Tibial nerve (tissue), 4 donors: ENCODE results near the gene CCDC190. TPM values are rescaled to one million over a fixed set of nuclear protein-coding genes. Genes with fewer than 3 reads are reported as not detected.

ENCODE experiments used
- DNase-seq, 2 donors: peaks; one replicate each; pipeline ENCODE4 v3.0.0-alpha.2; 2019; ENCODE audit warnings: low spot score in 2 of 2
- H3K27ac ChIP-seq, 4 donors: fragments of 200-600 bp; sonication (generic) in 3 of 4; one replicate each; pipeline ENCODE4 v1.5.1; 2017 to 2019; ENCODE audit warnings: mild to moderate bottlenecking in 1 of 4
- H3K27me3 ChIP-seq, 2 donors: fragments of 200-600 bp; sonication (generic) in 1 of 2; one replicate each; pipeline versions ENCODE4 v1.5.1 to v1.6.0; 2017 to 2019
- H3K36me3 ChIP-seq, 3 donors: fragments of 200-600 bp; sonication (generic); one replicate each; pipeline ENCODE4 v1.5.1; 2018 to 2019
- H3K4me1 ChIP-seq, 4 donors: fragments of 200-600 bp; sonication (generic) in 3 of 4; one replicate each; pipeline ENCODE4 v1.5.1; 2017 to 2019
- H3K4me3 ChIP-seq, 4 donors: fragments of 200-600 bp; sonication (generic) in 3 of 4; one replicate each; pipeline ENCODE4 v1.5.1; 2017 to 2019; ENCODE audit warnings: mild to moderate bottlenecking in 1 of 4, moderate library complexity in 1 of 4
- H3K9me3 ChIP-seq, 4 donors: fragments of 200-600 bp; sonication (generic) in 3 of 4; one replicate each; pipeline ENCODE4 v1.5.1; 2017 to 2019
- EP300 ChIP-seq, 2 donors: sonication (generic); formaldehyde crosslinking; IDR thresholded peaks; one replicate each; pipeline ENCODE4 v1.6.1; 2017; ENCODE audit warnings: antibody characterized with exemption in 2 of 2, mild to moderate bottlenecking in 1 of 2
- POLR2A ChIP-seq, 2 donors: fragments of 450-650 bp; IDR thresholded peaks; one replicate each; pipeline ENCODE4 v1.6.1; 2017; ENCODE audit warnings: antibody characterized with exemption in 2 of 2, mild to moderate bottlenecking in 2 of 2, moderate library complexity in 2 of 2
- WGBS, 2 donors: methylation state at CpG; one replicate each; pipeline ENCODE4 v1.1.5; 2018; 5-methylcytosine and 5-hydroxymethylcytosine counted together
- total RNA-seq, 4 donors: library from RNA; depleted of rRNA; stranded (reverse); fragments of >200 nt; gene quantifications; one replicate each; pipeline ENCODE4 v1.1.0, GENCODE V29; 2016
- TF ChIP-seq, protein P1 (sequence below), 5 experiments: fragments of 200-600 bp in 3 of 5; fragments of 450-650 bp in 2 of 5; sonication (generic) in 3 of 5; IDR thresholded peaks; one replicate each; pipeline ENCODE4 v1.5.1; 2016 to 2019; ENCODE audit warnings: antibody characterized with exemption in 5 of 5, mild to moderate bottlenecking in 3 of 5, moderate library complexity in 2 of 5

Gene CCDC190
- total RNA-seq, 4 donors from 2014 or later = 0.66 to 1.3 TPM; not detected in 2

DNA sequence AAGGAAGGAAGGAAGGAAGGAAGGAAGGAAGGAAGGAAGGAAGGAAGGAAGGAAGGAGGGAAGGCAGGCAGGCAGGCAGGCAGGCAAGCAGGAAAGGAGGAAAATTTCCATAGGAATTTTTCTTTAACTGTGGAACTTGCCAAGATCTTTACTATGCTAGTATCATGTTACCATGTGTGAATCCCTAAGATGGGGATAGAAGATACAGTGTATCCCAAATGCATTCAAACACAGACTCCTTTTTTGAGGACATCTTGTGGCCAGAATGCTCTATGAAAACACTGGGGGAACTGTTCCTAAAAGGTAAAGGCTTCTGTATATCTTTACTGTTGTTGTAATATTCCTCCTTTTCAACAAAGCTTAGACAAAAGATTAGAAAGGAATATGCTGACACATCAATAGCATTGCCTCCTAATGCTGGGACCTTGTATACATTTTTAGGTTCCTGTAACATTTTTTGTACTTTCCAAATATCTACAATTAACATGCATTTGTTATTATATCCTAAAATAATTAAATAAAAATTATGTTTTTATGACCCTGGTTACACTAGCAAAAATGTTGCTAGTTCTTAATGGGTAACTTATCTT lies 20.6 kb downstream of the CCDC190 start:
- no peak overlapping the region for H3K27ac ChIP-seq
- DNase-seq = no peak
- H3K27me3 ChIP-seq = no peaks in the 10 kb centered on the region
- TF ChIP-seq EP300 (IDR thresholded peaks at IDR 0.05) (no peak), POLR2A (IDR thresholded peaks at IDR 0.05) (no peak)
- TF ChIP-seq, protein P1, sequence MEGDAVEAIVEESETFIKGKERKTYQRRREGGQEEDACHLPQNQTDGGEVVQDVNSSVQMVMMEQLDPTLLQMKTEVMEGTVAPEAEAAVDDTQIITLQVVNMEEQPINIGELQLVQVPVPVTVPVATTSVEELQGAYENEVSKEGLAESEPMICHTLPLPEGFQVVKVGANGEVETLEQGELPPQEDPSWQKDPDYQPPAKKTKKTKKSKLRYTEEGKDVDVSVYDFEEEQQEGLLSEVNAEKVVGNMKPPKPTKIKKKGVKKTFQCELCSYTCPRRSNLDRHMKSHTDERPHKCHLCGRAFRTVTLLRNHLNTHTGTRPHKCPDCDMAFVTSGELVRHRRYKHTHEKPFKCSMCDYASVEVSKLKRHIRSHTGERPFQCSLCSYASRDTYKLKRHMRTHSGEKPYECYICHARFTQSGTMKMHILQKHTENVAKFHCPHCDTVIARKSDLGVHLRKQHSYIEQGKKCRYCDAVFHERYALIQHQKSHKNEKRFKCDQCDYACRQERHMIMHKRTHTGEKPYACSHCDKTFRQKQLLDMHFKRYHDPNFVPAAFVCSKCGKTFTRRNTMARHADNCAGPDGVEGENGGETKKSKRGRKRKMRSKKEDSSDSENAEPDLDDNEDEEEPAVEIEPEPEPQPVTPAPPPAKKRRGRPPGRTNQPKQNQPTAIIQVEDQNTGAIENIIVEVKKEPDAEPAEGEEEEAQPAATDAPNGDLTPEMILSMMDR (IDR thresholded peaks at IDR 0.05) = no peak
- peaks cover 0 to 16% (median 2%) of the 10 kb centered on the region in 4 donors for H3K9me3 ChIP-seq
- no peak overlapping the region for H3K4me3 ChIP-seq
- H3K4me1 ChIP-seq = no peaks in the 10 kb centered on the region
- no peaks in the 10 kb centered on the region for H3K36me3 ChIP-seq

DNA sequence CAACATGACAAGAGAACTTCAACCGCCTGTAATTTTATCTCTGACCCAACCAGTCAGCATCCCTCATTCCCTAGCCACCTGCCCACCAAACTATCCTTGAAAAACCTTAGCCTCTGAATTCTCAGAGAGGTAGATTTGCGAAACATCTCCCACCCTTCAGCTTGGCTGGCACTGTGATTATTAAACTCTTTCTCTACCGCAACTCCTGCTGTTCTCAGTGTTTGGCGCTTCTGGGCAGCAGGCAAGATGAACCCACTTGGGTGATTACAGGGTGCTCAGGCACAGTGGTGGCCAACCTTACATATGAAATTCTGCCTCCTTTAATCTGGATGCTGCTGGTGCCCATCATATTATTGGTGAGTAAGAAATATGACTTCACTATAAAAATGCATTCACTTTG lies 22.1 kb downstream of the CCDC190 start:
- no peak for TF ChIP-seq EP300 (IDR thresholded peaks at IDR 0.05)
- TF ChIP-seq, protein P1 (IDR thresholded peaks at IDR 0.05) = no peak
- TF ChIP-seq POLR2A (IDR thresholded peaks at IDR 0.05) = no peak

DNA sequence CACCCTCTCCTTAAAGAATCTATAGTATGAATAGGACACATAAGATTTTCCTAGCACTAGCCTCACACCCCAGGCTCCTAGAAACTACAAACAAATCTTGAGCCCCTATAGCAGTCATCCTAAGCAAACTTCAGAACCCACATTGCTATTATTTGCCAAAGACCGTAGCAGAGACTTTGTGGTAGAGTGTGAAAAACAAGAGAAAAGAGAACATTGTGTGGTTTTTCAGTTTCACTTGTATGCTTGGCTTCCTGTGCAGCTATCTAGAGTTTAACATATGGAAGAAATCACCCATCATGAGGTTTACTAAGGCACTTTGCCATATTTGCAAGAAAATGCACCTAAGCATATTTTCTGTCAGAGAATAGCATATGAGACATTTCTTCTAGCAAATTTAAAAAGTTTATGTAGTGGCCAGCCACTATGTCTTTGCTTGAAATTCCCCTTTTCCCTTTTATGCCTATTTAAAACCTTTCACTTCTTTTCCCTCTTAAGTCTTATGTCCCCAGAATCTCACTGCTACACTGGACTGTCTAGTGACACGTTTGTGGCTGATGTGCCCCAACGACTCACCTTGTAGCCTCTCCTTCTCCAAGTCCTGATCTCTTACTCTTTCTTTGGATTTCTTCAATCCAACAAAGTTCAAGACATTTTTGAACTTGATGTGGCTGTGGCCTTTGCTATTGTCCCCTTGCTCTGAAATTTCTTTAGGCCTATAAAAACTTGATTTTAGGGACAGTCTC lies 25.6 kb downstream of the CCDC190 start:
- Histone ChIP-seq H3K27me3 (no peaks in the 10 kb centered on the region), H3K4me1 (no peaks in the 10 kb centered on the region), H3K27ac (no peak overlapping the region), H3K9me3 (peaks cover 0 to 16% (median 2%) of the 10 kb centered on the region in 4 donors), H3K36me3 (no peaks in the 10 kb centered on the region), H3K4me3 (no peak overlapping the region)
- 51 to 60% methylated on average over 3 of the region's 3 CpGs for WGBS, 2 donors
- no peak for DNase-seq
- TF ChIP-seq EP300 (IDR thresholded peaks at IDR 0.05) = no peak
- TF ChIP-seq, protein P1 (IDR thresholded peaks at IDR 0.05) = no peak
- TF ChIP-seq POLR2A (IDR thresholded peaks at IDR 0.05) = no peak

More for the DNA sequence above, 22.1 kb downstream of the CCDC190 start:
- WGBS, 2 donors = 76 to 100% methylated on average over 4 of the region's 4 CpGs
- Histone ChIP-seq H3K4me1 (no peaks in the 10 kb centered on the region), H3K36me3 (no peaks in the 10 kb centered on the region), H3K27me3 (no peaks in the 10 kb centered on the region), H3K9me3 (peaks cover 0 to 16% (median 2%) of the 10 kb centered on the region in 4 donors), H3K27ac (no peak overlapping the region), H3K4me3 (no peak overlapping the region)
- no peak for DNase-seq

DNA sequence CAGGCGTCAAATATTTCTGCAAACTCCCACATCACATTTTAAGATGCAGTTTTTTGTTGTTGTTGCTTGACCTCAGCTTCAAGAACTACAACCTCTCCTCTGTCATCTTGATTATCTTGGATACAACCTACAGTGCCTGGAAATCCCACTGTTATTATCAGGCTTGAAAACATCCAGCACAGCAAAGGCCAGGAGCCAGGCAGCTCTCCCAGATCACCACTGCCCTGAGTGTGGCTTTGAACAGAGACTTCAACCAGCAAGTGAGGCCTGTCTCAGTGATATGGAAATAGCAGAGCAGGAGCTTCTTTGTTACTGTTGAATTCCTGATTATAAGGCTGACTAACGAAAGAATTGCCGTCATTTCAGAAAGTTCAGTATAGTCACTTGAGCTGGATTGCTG lies 28.5 kb downstream of the CCDC190 start:
- no peaks in the 10 kb centered on the region for H3K36me3 ChIP-seq
- no peaks in the 10 kb centered on the region for H3K4me1 ChIP-seq
- H3K9me3 ChIP-seq = no peaks in the 10 kb centered on the region
- no peak for DNase-seq
- WGBS, 2 donors = 49 to 65% methylated on average over 3 of the region's 3 CpGs
- no peaks in the 10 kb centered on the region for H3K27me3 ChIP-seq
- no peak overlapping the region for H3K27ac ChIP-seq
- TF ChIP-seq EP300 (IDR thresholded peaks at IDR 0.05) (no peak), POLR2A (IDR thresholded peaks at IDR 0.05) (no peak)
- TF ChIP-seq, protein P1 (IDR thresholded peaks at IDR 0.05) = no peak
- H3K4me3 ChIP-seq = no peak overlapping the region

DNA sequence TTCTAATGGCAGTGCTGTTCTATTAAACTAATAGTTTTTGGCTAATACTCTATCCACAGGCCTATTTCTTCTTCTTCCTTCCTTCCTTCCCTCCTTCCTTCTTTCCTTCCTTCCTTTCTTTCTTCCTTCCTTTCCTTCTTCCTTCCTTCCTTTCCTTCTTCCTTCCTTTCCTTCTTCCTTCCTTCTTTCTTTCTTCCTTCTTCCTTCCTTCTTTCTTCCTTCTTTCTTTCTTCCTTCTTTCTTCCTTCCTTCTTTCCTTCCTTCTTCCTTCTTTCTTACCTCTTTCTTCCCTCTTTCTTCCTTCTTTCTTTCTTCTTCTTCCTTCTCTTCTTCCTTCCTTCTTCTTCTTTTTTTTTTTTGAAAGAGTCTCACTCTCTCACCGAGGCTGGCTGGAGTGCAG lies 31.7 kb downstream of the CCDC190 start:
- Histone ChIP-seq H3K27ac (no peak overlapping the region), H3K36me3 (no peaks in the 10 kb centered on the region), H3K4me3 (no peak overlapping the region), H3K4me1 (no peaks in the 10 kb centered on the region), H3K9me3 (no peaks in the 10 kb centered on the region), H3K27me3 (no peaks in the 10 kb centered on the region)
- DNase-seq = no peak
- WGBS, 2 donors = 96 to 100% methylated on average over 1 of the region's 1 CpG
- TF ChIP-seq, protein P1 (IDR thresholded peaks at IDR 0.05) = no peak
- TF ChIP-seq POLR2A (IDR thresholded peaks at IDR 0.05) (no peak), EP300 (IDR thresholded peaks at IDR 0.05) (no peak)
